Measurements from ENCODE around the gene PPP1R12B. TPM values are rescaled to one million over a fixed set of nuclear protein-coding genes. Genes with fewer than 3 reads are reported as not detected.
"Not testable (repeated sequence)": the region's sequence is repeated elsewhere in the genome, so short reads cannot be mapped to it uniquely, and the experiment has no call there.

The PPP1R12B gene
- total RNA-seq, 1 experiment from 2014 or later: 13.1 TPM

DNA sequence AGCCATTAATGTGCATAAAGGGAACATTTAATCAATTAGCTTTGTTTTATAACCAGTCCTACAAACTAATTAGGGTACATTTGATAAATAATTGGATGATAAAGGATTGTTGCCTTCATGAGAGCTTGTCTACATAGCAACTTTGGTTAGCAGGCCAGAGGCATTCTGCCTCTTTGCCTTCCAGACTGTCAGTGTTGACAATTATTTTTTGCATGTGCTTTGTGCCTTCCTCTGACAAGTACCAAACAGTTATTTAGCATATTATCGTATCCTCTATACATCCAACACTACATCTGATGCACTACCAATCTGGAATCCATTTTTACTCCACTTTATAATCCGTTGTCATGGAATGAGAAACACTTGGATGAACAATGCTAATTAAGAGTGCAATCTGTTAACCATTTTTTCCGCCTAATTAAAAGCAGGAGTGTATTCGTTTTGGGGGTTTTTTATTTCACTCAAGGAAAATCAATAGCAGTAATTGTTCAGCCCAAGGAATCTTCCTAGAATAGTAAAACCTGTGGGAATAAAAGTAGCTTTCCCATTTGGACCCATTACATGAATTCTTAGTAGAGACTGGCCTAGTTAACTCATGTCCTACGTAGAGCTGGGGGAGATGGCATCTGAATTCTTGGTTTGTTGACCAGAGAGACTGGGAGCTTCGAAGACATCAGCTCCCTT is 196.4 kb downstream of the PPP1R12B start:
- intact Hi-C loops (cut with micrococcal nuclease; ENCODE audit: unreplicated experiment); CTCF ChIA-PET; BruUV-seq (replicated peaks): not testable (repeated sequence)

DNA sequence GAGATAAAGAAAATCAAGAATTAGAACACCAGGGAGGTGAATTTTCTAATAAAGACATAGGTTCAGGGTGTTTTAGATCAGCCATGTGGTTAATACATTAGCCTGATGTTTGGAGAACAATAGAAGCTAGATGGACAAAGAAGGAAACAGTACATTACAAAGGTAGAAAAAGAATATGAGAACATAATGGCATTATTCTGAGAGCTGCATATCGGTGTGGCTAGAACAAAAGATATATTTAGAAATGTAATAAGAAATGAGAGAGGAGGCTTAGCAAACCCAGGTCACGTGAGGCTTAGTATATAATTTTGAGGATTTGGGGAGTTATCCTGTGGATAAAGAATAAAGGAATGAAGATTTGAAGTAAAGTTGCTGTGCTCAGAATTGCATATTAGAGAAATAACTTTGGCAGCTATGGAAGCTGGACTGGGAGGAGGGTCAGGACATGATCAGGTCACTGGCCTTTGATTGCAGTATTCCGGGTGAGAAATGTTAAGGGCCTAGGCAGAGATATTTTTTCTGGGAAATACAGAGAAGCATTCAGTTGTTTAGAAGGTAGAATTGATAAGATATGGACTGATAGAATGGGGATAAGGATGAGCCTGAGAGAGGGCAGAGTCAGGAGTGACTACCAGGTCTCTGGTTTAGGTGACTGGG is 197.3 kb downstream of the PPP1R12B start:
- in situ Hi-C loops (cut with HindIII; ENCODE audit: low pct_unique_long_range_greater_than_20kb, low sequenced_read_pairs): not testable (repeated sequence)

More for the DNA sequence above, 196.4 kb downstream of the PPP1R12B start:
- in situ Hi-C loops (cut with HindIII; ENCODE audit: low pct_unique_long_range_greater_than_20kb, low sequenced_read_pairs); H3K9me3 ChIP-seq (ENCODE audit: control insufficient read depth, insufficient read depth, low read depth, low read length); H3K4me1 ChIP-seq (ENCODE audit: control insufficient read depth, insufficient read depth, low read length); H3K27me3 ChIP-seq (ENCODE audit: control insufficient read depth, insufficient read depth, low read length); POLR2A ChIA-PET; H3K4me3 ChIP-seq (ENCODE audit: low read depth in 2 of 2, low read length in 2 of 2); H3K27ac ChIP-seq (ENCODE audit: low read length); ATAC-seq; H3K36me3 ChIP-seq (ENCODE audit: control insufficient read depth, insufficient read depth, low read length); DNase-seq (ENCODE audit: low read depth, low spot score): not testable (repeated sequence)

DNA sequence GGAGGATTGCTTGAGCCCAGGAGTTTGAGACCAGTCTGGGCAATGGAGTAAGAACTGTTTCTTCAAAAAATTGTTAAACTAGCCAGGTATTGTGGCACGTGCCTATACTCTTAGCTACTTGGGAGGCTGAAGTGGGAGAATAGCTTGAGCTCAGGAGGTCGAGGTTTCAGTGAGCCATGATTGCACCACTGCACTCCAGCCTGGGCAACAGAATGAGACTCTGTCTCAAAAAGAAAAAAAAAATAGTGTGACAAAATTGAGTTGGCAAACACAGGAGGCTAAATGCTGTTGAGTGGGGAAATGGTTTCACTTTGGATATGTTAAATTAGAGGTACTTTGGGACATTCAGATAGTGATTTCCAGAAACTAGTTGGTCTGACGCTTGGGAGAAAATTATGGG is 197.9 kb downstream of the PPP1R12B start:
- ATAC-seq; POLR2A ChIA-PET; H3K27me3 ChIP-seq (ENCODE audit: control insufficient read depth, insufficient read depth, low read length); H3K4me3 ChIP-seq (ENCODE audit: low read depth in 2 of 2, low read length in 2 of 2); H3K4me1 ChIP-seq (ENCODE audit: control insufficient read depth, insufficient read depth, low read length); intact Hi-C loops (cut with micrococcal nuclease; ENCODE audit: unreplicated experiment); H3K27ac ChIP-seq (ENCODE audit: low read length); DNase-seq (ENCODE audit: low read depth, low spot score); H3K36me3 ChIP-seq (ENCODE audit: control insufficient read depth, insufficient read depth, low read length); H3K9me3 ChIP-seq (ENCODE audit: control insufficient read depth, insufficient read depth, low read depth, low read length); CTCF ChIA-PET; in situ Hi-C loops (cut with HindIII; ENCODE audit: low pct_unique_long_range_greater_than_20kb, low sequenced_read_pairs); BruUV-seq (replicated peaks): not testable (repeated sequence)

More for the DNA sequence above, 197.3 kb downstream of the PPP1R12B start:
- DNase-seq (ENCODE audit: low read depth, low spot score); H3K9me3 ChIP-seq (ENCODE audit: control insufficient read depth, insufficient read depth, low read depth, low read length); ATAC-seq; H3K27me3 ChIP-seq (ENCODE audit: control insufficient read depth, insufficient read depth, low read length); H3K36me3 ChIP-seq (ENCODE audit: control insufficient read depth, insufficient read depth, low read length); POLR2A ChIA-PET; intact Hi-C loops (cut with micrococcal nuclease; ENCODE audit: unreplicated experiment); BruUV-seq (replicated peaks); H3K4me3 ChIP-seq (ENCODE audit: low read depth in 2 of 2, low read length in 2 of 2); CTCF ChIA-PET; H3K4me1 ChIP-seq (ENCODE audit: control insufficient read depth, insufficient read depth, low read length); H3K27ac ChIP-seq (ENCODE audit: low read length): not testable (repeated sequence)

DNA sequence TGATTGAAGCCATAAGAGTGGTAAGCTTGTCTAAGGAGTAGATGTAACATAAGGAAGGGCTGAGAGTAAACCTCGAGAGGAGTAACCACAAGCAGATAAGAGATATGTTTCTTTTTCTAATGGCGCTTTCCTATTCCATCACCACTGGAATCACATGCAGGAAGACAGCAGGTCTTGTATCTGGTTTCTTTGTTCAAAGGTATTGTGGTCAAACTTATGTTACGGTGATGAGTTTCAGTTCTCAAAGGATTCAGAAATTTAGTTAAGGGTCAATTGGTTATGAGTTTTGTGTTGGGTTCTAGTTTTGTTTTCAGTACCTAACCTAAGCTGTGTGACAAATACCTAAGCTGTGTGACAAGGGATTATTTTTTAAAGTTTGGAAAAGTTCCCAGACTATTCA is 198.3 kb downstream of the PPP1R12B start:
- ATAC-seq; H3K27ac ChIP-seq (ENCODE audit: low read length); H3K4me3 ChIP-seq (ENCODE audit: low read depth in 2 of 2, low read length in 2 of 2); H3K9me3 ChIP-seq (ENCODE audit: control insufficient read depth, insufficient read depth, low read depth, low read length); POLR2A ChIA-PET; H3K4me1 ChIP-seq (ENCODE audit: control insufficient read depth, insufficient read depth, low read length); H3K27me3 ChIP-seq (ENCODE audit: control insufficient read depth, insufficient read depth, low read length); CTCF ChIA-PET; intact Hi-C loops (cut with micrococcal nuclease; ENCODE audit: unreplicated experiment); DNase-seq (ENCODE audit: low read depth, low spot score); in situ Hi-C loops (cut with HindIII; ENCODE audit: low pct_unique_long_range_greater_than_20kb, low sequenced_read_pairs); H3K36me3 ChIP-seq (ENCODE audit: control insufficient read depth, insufficient read depth, low read length); BruUV-seq (replicated peaks): not testable (repeated sequence)

DNA sequence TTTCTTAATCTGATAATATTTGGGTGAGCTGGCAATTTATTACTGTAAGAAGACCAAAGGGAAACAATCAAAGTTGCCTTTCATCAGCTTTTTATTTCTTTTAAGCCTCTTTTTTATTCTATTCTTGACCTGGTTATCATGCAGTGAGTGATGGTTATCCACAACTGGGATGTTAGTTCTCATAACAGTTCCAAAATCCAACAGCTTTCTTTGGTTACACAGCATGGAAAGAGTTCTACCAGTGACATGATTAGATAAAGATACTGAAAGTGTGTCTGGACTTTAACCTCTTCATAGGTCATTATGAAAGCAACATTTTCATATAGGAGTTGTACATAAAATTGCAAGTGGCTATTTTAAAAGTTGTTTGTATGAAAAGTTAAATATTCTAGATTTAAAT is 198.7 kb downstream of the PPP1R12B start:
- Histone ChIP-seq H3K4me1 (ENCODE audit: control insufficient read depth, insufficient read depth, low read length) (no peaks in the 10 kb centered on the region), H3K36me3 (ENCODE audit: control insufficient read depth, insufficient read depth, low read length) (no peaks in the 10 kb centered on the region), H3K9me3 (ENCODE audit: control insufficient read depth, insufficient read depth, low read depth, low read length) (no peaks in the 10 kb centered on the region), H3K4me3 (ENCODE audit: low read depth in 2 of 2, low read length in 2 of 2) (no peak overlapping the region), H3K27me3 (ENCODE audit: control insufficient read depth, insufficient read depth, low read length) (no peaks in the 10 kb centered on the region), H3K27ac (ENCODE audit: low read length) (no peak overlapping the region)
- DNase-seq (ENCODE audit: low read depth, low spot score) (no peak), ATAC-seq (no peak)
- intact Hi-C loops (cut with micrococcal nuclease; ENCODE audit: unreplicated experiment) (no loop called here), in situ Hi-C loops (cut with HindIII; ENCODE audit: low pct_unique_long_range_greater_than_20kb, low sequenced_read_pairs) (no loop called here)
- CTCF ChIA-PET: no interaction called here
- POLR2A ChIA-PET: no interaction called here
- no TSS peak for BruUV-seq (replicated peaks)
- TF ChIP-seq, protein P1, sequence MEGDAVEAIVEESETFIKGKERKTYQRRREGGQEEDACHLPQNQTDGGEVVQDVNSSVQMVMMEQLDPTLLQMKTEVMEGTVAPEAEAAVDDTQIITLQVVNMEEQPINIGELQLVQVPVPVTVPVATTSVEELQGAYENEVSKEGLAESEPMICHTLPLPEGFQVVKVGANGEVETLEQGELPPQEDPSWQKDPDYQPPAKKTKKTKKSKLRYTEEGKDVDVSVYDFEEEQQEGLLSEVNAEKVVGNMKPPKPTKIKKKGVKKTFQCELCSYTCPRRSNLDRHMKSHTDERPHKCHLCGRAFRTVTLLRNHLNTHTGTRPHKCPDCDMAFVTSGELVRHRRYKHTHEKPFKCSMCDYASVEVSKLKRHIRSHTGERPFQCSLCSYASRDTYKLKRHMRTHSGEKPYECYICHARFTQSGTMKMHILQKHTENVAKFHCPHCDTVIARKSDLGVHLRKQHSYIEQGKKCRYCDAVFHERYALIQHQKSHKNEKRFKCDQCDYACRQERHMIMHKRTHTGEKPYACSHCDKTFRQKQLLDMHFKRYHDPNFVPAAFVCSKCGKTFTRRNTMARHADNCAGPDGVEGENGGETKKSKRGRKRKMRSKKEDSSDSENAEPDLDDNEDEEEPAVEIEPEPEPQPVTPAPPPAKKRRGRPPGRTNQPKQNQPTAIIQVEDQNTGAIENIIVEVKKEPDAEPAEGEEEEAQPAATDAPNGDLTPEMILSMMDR (IDR thresholded peaks at IDR 0.05): no peak
- TF ChIP-seq SIN3A (IDR thresholded peaks at IDR 0.05; ENCODE audit: borderline replicate concordance, insufficient read depth, low read depth, low read length) (no peak), POLR2AphosphoS5 (IDR thresholded peaks at IDR 0.05; ENCODE audit: low read depth, low read length) (no peak), TCF7L2 (IDR thresholded peaks at IDR 0.05; ENCODE audit: low read depth, low read length) (no peak)
- TF ChIP-seq, protein P2, sequence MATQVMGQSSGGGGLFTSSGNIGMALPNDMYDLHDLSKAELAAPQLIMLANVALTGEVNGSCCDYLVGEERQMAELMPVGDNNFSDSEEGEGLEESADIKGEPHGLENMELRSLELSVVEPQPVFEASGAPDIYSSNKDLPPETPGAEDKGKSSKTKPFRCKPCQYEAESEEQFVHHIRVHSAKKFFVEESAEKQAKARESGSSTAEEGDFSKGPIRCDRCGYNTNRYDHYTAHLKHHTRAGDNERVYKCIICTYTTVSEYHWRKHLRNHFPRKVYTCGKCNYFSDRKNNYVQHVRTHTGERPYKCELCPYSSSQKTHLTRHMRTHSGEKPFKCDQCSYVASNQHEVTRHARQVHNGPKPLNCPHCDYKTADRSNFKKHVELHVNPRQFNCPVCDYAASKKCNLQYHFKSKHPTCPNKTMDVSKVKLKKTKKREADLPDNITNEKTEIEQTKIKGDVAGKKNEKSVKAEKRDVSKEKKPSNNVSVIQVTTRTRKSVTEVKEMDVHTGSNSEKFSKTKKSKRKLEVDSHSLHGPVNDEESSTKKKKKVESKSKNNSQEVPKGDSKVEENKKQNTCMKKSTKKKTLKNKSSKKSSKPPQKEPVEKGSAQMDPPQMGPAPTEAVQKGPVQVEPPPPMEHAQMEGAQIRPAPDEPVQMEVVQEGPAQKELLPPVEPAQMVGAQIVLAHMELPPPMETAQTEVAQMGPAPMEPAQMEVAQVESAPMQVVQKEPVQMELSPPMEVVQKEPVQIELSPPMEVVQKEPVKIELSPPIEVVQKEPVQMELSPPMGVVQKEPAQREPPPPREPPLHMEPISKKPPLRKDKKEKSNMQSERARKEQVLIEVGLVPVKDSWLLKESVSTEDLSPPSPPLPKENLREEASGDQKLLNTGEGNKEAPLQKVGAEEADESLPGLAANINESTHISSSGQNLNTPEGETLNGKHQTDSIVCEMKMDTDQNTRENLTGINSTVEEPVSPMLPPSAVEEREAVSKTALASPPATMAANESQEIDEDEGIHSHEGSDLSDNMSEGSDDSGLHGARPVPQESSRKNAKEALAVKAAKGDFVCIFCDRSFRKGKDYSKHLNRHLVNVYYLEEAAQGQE (IDR thresholded peaks at IDR 0.05; ENCODE audit: insufficient read depth in 1 of 2, low read depth in 2 of 2, low read length in 1 of 2): no peak

Measured in Panc1 (cell line).